CD4-positive, alpha-beta T cell treated with Interleukin-1 beta for 1 hour (primary cell): ENCODE measurements around the gene PALLD.

Experiments
- DNase-seq, 2 donors: peaks; one replicate each; pipeline ENCODE4 v3.0.0-alpha.2; 2020 to 2022

Gene PALLD

GRCh38 chr4:168777277-168777965 is 280.6 kb downstream of the PALLD start:
- DNase-seq, result no peak

GRCh38 chr4:168781341-168781740 is 284.5 kb downstream of the PALLD start:
- no peak for DNase-seq

GRCh38 chr4:168781926-168782325 is 285.1 kb downstream of the PALLD start:
- no peak for DNase-seq

GRCh38 chr4:168782439-168782838 is 285.6 kb downstream of the PALLD start:
- no peak for DNase-seq

- DNase-seq, result no peak
These were observed 288.1 kb downstream of the PALLD start for GRCh38 chr4:168784786-168785461.

GRCh38 chr4:168787334-168787733 is 290.5 kb downstream of the PALLD start:
- DNase-seq, result no peak

- DNase-seq, result no peak
These were observed 291.1 kb downstream of the PALLD start for GRCh38 chr4:168787801-168788595.

GRCh38 chr4:168790898-168791297 is 294.0 kb downstream of the PALLD start:
- no peak for DNase-seq

GRCh38 chr4:168791376-168791775 is 294.5 kb downstream of the PALLD start:
- DNase-seq, result no peak

- DNase-seq, result no peak
These were observed 296.7 kb downstream of the PALLD start for GRCh38 chr4:168793542-168793941.

GRCh38 chr4:168794092-168794707 is 297.3 kb downstream of the PALLD start:
- no peak for DNase-seq

GRCh38 chr4:168794881-168795280 is 298.0 kb downstream of the PALLD start:
- DNase-seq, result peak in 1 of 2 donors; percentile 4

- DNase-seq, result no peak
These were observed 298.5 kb downstream of the PALLD start for GRCh38 chr4:168795346-168795745.

GRCh38 chr4:168796362-168797106 is 299.7 kb downstream of the PALLD start:
- DNase-seq, result no peak

- no peak for DNase-seq
These were observed 300.3 kb downstream of the PALLD start for GRCh38 chr4:168797194-168797593.

GRCh38 chr4:168797738-168798375 is 301.0 kb downstream of the PALLD start:
- no peak for DNase-seq

GRCh38 chr4:168800926-168801325 is 304.1 kb downstream of the PALLD start:
- no peak for DNase-seq

- no peak for DNase-seq
These were observed 305.4 kb downstream of the PALLD start for GRCh38 chr4:168802222-168802621.

- peak in 1 of 2 donors; percentile 23 for DNase-seq
These were observed 306.2 kb downstream of the PALLD start for GRCh38 chr4:168803052-168803451.

GRCh38 chr4:168803732-168804131 is 306.9 kb downstream of the PALLD start:
- DNase-seq, result no peak

- no peak for DNase-seq
These were observed 307.3 kb downstream of the PALLD start for GRCh38 chr4:168804146-168804545.

GRCh38 chr4:168805341-168805740 is 308.5 kb downstream of the PALLD start:
- no peak for DNase-seq
